ENCODE results near the gene CDC25B.

DNA sequence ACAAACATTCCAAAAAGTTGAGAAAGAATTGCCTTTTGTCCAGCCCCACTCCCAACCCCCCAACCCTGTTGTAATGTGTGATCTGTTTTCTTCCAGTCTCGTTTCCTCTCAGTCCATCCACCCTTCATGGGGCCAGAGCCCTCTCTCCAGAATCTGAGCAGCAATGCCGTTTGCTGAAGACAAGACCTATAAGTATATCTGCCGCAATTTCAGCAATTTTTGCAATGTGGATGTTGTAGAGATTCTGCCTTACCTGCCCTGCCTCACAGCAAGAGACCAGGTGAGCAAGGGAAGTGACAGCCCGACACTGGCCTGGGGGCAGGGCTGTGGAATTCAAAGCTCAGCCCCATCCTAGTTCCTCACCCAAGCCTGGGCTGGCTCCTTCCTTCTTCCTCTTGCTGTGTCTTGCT, 58.4 kb downstream of the CDC25B start:
- TF ChIP-seq CTCF (IDR thresholded peaks at IDR 0.05; ENCODE audit: low read depth, low read length): no peak
- TF ChIP-seq POLR2A (IDR thresholded peaks at IDR 0.05; ENCODE audit: extremely low read depth, insufficient read length): no peak
- TF ChIP-seq MYC (IDR thresholded peaks at IDR 0.05; ENCODE audit: low read depth, low read length): no peak

Measured in NB4 (cell line).